Right ventricle myocardium superior (tissue), 1 donor: ENCODE measurements around the gene MAML3. TPM values are rescaled to one million over a fixed set of nuclear protein-coding genes. Genes with fewer than 3 reads are reported as not detected.
A peak's percentile ranks its signal among the peaks of the same experiment; 100 is the strongest.

Experiments
- ATAC-seq: fragments of 200-7000 bp; cut with Tn5 transposase; one replicate; pipeline ENCODE4 v1.9.1; 2020; ENCODE audit warnings: mild to moderate bottlenecking; ENCODE audit not compliant: poor library complexity
- DNase-seq: peaks from one replicate; pipeline ENCODE4 v3.0.0-alpha.2; 2020
- intact Hi-C: fragments of 100-400 bp; cut with DNase I; formaldehyde crosslinking; loops from one replicate; pipeline ENCODE4 v1.11.2; 2022
- total RNA-seq: library from RNA; stranded (reverse); fragmentation: NEBNext Ultra II Directional; extraction: Animal tissue kit (Norgen Biotek cat#: 25700); gene quantifications from one replicate; pipeline ENCODE4 v1.2.1, GENCODE V29; 2021
- donor health status: DM: no; HTN: yes; CAD: no; lungs with severe emphysema.

Gene MAML3
- total RNA-seq, 1 donor from 2014 or later, result 2.4 TPM

DNA sequence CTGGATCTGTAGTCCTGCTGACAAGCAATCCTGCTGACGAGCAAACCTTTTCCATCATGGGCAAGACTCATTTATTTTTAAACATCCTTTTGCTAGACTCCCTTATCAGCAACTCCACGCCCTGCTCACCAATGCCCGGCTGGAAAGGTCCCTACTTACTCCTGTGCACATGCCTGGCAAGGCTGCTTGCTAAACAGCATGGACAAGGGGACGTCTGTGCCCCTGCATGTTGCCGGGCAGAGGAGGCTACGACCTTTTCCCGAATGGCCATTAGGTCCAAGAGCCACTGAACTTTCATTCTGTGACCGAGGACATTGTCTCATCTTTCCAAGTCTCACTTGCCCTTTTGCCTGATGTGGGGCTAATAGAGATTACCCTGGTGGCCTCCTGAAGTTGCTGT, 389.8 kb downstream of the MAML3 start:
- ATAC-seq, result peak; percentile 80
- intact Hi-C loops, result loop anchor here (1.0 to 10.0 kb wide), 2 partner anchors 29 to 61 kb away; no protein-coding TSS in a partner anchor

DNA sequence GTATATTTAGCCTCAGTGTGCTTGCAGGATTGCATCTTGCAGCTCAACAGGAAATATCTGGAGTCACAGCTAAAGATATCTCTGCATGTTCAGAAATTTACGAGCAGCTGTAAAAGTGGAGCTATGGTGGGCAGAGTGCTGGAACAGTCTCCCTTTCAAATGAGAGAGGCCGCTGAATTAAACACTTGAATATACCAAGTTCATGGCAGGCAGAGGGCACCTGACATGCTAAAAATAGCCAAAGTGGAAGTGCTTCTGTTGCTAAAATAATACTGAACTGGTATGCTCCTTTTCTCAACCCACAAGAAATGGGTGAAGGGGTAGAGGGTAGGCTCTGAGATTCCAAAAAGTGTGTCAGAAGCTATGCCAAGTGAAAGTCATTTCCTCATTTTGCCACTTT, 390.3 kb downstream of the MAML3 start:
- no peak for DNase-seq
- intact Hi-C loops, result loop anchor here (1.0 to 10.0 kb wide), 2 partner anchors 28 to 61 kb away; no protein-coding TSS in a partner anchor

More for the DNA sequence above, 389.8 kb downstream of the MAML3 start:
- DNase-seq, result peak; percentile 52

DNA sequence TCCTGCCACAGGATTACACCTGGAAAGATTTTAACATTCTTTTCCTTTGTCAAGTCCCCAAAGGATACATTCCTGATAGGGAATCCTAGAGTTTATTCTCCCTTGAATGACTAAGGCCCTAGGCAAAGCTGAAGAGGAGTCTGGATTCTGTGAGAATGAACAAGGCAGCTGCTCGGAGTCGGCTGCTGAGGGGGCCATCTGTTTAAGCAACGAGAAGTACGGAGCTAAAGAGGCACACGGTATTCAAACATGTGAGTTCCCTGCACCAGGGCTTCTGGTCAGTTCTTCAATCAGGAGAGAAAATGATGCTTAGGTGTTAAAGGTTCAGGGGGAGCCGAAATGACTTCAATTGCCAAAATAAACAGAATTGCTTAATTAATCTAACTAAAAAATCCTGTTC, 390.8 kb downstream of the MAML3 start:
- intact Hi-C loops, result loop anchor here (10.0 kb wide), 1 partner anchor 62 kb away; no protein-coding TSS in a partner anchor
- DNase-seq, result no peak
- ATAC-seq, result peak; percentile 4

More for the DNA sequence above, 390.3 kb downstream of the MAML3 start:
- ATAC-seq, result peak; percentile 79

DNA sequence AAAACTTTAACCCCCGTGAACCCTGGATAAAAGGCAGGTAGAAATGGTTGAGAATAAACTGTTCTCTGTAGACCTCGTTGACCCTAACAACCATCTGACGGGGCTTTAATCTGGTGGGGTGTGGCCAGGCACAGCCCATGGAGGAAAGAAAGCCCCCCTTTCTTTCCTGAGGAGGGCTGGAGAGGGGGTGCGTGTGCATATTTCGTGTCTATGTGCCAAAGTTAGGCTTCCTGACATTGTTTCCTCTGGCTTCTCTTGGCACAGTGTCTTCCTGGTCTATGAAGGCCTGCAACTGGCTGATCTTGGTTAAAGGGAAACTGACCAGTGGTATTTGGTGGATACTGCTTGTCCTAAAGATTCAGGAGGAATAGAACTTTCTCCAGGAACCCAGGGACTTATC, 391.3 kb downstream of the MAML3 start:
- DNase-seq (no peak), ATAC-seq (peak; percentile 32)

DNA sequence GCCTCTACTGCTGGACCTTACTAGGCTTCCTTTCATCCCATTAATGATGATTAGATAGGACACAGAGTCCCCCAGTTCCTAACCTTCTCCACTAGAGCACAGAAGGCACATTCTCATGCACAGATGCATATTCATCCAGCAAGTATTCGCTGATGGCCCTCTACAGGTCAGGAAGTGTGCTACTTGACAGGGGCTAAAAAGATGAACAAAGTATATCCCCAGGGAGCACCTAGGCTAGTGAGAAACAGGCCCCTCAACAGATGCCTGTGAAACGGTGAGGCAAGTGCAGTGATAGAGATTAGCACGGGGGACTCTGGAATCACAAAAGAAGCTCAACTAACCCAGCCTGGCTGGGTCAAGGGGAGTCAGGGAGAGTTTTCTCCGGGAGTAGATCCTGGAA, 392.5 kb downstream of the MAML3 start:
- ATAC-seq, result no peak
- intact Hi-C loops, result loop anchor here (10.0 kb wide), 1 partner anchor 63 kb away; no protein-coding TSS in a partner anchor
- no peak for DNase-seq

More for the DNA sequence above, 391.3 kb downstream of the MAML3 start:
- intact Hi-C loops, result loop anchor here (10.0 kb wide), 1 partner anchor 62 kb away; no protein-coding TSS in a partner anchor

DNA sequence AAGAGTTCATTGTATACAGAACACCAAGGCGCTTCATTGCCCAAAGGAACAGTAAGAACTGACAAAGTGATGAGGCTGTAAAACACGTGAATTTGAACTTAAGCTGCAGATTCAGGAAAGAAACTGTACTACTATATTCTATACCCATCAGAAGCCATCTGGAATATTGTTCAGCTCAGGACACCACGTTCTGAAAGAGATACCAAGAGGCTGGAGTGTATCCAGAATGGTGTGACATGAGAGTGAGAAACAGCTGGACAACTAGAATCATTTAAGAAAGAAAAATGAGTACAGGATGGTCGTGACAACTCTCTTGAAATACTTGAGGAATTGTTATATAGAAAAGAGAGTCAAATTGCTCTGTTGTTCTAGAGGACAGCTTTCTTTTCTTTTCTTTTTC, 393.4 kb downstream of the MAML3 start:
- ATAC-seq (no peak), DNase-seq (no peak)
- intact Hi-C loops, result loop anchor here (10.0 kb wide), 1 partner anchor 64 kb away; no protein-coding TSS in a partner anchor

DNA sequence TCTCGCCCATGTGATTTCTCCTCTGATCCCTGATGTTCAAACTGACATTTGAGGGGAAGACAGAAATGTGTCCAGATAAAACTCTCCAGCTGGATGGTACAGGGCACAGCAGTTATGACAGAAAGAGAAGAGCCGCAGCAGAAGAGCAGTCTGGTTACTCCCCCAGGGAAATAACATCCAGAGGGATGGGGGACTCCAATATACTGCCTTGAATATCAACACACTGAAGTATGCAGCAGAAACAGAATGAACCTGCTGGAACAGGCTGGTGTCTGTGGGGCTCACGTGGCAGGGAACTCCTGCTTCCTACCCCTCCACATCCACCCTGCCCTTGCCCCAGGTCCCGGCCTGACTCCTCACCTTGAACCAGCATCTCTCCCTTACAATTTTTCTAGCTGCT, 394.9 kb downstream of the MAML3 start:
- ATAC-seq (no peak), DNase-seq (no peak)
- intact Hi-C loops, result no loop called here

DNA sequence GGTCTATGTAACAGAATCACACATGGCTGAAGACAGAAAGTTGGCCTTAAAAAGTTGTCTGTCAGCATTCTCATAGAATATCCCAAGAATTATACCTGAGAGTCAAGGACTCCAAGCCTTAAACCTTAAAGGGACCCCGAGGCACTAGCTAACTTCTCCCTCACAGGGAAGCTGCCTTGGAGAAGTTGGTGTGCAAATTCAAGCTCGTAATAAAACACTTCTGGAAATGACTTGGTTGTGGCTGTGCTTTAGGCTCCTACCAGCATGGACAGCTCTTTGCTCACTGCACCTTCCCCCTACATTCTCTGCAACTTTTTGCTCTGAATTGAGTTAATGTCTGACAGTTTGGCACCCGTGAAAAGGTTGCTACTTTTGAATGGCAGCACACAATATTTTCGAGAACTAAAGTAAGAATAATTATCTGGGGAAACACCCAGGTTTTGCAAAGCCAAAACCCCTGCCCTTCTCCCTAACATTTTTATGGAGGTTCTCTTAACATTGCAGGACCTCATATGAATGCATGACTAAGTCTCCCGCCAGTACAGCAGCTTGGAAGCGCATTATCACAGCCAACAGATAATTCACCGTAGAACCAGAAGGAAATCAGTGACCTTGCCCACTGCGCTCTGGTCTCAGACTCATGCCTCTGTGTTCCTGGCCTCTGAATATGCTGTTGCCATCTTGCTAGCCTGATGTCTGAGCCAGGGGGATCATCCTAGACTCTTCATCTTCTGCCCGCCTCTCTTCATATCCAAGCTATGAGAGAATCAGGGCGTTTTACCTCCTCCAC, 397.4 kb downstream of the MAML3 start:
- intact Hi-C loops, result no loop called here
- no peak for DNase-seq
- peak; percentile 26 for ATAC-seq

DNA sequence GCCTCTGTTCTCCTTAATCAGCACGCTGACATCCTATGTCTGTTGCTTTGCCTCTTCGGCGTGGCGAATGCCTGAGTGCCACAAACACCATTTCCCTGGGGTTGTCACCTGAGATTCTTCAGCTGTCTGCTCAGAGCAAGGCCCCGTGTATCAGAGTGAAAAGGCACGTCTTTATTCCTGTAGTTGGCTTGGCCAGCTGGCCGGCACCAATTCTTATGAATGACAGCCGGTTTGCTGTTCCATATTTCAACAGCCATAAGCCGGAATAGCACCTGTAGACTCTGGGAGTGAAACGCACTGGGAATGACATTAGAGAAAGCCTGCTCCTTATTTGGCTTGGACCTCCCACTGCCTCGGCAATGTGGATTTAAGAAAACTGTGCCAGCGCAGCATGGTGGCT, 399.0 kb downstream of the MAML3 start:
- ATAC-seq (no peak), DNase-seq (no peak)
- intact Hi-C loops, result no loop called here

DNA sequence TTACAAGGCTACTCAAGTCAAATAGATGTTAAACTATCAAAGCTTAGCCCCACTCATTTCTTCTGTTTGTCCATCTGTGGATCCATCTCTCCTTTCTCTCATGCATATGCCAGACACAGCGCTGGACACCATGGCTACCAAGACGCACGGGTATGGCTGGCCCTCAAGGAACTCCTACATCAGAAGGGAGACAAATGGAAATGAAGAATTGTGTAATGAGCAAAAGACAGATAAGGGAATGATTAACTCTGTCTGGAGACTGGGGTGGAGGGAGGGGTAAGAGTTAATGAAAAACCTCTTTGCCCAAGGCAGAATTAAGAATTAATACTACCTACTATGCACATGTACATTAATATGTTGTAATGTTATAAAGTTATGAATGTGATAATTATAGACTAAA, 400.3 kb downstream of the MAML3 start:
- ATAC-seq (no peak), DNase-seq (no peak)
- intact Hi-C loops, result no loop called here

DNA sequence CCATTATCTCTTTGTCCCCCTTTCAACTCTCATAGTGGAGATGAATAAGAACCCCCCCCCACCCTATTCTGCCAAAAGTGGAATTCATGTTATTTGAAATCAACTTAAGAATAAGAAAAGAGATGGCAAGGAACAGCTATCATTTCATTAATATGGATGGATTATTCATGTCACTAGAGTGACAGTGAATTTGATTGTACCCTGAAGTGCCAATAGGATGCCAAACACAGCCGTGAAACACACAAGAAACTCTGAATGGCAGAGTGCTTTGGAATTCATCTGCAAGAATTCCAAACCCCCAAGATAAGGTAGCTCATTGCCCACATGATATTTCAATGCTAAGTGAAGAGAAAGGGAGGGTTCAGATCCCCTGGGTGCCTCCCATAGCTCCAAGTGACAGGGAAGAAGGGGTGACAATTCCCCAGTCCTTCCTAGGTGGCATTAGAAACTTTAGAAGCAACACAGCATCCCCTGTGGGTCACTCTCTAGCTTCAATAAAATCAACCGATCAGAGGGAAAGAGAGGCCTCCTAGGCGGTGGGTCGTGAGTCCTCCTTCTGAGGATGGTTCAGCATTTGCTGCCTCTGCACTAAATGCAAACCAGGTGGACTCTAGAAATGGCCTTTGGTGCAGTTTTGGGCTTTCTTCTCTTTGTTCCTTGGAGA, 404.0 kb downstream of the MAML3 start:
- no peak for DNase-seq
- intact Hi-C loops, result no loop called here
- peak; percentile 20 for ATAC-seq

DNA sequence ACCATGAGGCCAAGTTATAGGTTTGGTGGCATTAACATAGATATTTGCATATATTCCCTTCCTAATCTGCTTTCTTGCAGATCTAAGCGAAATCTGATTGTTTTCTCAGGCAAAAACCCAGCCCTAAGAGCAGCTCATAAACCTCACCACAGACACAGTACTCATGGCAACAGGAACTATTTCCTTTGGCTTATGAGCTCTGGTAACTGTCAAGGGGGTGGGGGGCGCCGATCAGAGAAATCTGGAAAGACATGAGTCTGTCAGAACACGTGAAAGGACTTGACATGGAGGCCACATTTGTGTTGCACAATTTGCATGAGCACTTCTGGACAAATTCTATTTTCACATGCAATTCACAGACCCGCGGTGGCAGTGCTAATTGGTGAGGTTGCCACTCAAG, 404.6 kb downstream of the MAML3 start:
- intact Hi-C loops, result no loop called here
- DNase-seq (no peak), ATAC-seq (no peak)

DNA sequence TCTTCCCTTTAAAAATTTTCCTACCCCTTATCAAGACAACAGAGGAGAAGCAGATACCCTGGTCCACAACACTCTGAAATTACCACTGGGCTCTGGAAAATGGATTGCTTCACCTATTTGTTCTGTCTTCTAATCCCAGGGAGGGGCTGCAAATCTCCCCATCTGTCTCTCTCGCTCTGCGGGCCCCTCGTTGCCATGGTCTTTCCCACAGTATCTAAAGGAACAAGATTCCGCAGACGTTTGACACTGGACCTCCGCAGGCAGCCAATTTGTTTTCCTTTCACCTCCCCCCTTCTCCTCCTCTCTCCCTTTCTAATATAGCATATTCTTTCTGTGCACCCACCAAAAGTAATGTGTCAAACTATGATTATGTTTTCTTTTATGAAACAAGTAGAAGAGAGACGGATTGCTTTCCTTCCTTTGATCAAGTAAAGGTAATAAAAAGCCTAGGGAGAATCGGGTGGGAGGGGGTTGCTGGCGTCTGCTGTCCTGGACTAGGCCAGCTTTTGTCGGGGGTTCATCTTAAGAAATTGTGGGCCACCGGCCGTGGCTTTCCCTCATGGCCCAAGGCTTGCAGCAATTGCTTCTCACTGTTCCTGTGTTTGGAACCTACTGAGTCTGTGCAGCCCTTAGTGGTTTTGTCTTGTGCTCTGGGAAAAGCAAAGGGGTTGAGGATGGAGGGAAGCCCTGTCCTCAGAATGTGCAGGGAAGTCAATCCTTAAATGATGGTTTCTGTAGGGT, 407.4 kb downstream of the MAML3 start:
- intact Hi-C loops, result no loop called here
- DNase-seq (no peak), ATAC-seq (no peak)

DNA sequence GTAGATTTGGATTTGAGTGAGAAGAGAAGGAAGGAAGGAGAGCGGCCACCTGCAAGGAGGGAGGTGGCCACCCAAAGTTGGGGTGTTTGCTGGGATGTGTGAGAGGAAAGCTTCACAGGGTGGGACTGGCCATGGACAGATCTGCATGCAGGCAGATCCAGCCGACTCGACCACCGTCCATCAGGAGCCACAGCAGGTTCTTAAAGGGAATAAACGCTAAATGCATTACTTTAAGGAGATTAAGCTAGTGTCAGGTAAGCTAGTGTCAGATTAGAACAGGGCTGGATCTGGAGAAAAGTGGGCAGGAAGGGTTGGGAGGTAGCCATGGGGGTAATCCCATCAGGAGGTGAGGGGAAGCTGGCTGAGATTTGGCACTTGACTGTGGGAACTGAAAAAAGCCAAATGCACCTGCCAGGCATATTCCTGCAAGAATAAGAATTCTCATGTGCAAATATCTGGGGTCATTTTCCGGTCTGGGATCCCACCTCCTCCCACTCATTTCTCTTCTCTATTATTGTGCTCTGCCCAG, 408.8 kb downstream of the MAML3 start:
- no peak for ATAC-seq
- intact Hi-C loops, result no loop called here
- no peak for DNase-seq

DNA sequence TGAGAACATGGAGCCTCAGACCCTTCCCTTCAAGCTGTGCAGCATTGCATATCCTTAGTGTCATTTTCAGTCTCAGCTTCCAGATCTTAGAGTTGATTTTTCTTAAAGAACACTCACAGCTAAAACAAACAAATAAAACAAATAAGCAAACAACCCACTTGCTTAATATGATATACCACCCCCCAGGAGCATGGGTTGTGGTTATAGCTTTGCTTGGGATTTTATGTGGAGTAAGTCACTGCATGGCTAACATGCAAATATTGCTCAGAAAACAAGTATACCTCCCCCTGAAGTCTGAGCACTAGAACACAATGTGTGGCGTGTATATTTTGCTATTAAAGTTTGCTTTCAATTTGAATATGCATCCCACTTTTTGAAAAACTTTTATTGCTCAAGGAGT, 409.8 kb downstream of the MAML3 start:
- ATAC-seq, result no peak
- no peak for DNase-seq
- intact Hi-C loops, result no loop called here

DNA sequence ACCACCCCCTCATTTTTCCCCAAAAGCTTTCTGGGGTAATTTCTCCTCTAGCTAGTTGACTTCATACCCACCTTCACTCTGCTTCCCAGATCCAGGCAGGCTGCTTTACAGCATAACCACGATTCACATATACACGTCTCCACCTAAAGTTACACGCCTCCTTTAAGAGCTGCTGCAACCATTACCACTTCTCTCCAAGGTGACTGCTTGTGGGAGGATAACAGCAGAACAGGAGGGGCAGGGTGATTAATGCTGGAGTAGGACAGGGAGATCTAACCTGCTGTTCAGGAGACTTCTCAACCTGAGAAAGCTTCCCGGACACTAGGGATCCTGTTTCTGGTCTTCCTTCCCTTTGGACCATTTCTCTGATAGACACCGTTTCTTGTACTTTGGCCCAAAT, 411.0 kb downstream of the MAML3 start:
- no peak for DNase-seq
- intact Hi-C loops, result no loop called here
- no peak for ATAC-seq

DNA sequence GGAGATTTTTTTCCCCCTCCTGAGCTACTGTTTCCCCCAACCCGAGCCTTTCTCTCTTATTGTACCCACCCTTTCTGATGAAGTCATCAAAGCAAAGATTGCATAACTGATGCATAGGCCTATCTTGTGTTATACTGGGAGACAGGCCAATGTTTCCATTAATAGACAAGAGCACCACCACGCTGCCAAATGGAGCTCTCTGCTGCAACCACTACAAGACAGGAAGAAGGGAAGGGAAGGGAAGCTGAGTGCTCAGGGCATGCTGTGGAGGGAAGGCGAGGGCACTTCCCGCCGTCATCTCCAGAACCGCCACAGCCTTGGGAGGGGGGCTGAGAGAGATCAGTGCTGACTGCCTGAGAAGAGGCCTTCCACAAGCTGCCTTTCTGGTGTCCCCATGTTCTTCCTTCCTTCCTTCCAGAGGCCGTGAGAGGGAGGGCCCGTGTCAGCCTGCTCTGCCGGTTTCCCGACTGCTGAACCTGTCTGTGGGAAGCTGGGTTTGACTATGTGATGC, 413.4 kb downstream of the MAML3 start:
- ATAC-seq (peak; percentile 93), DNase-seq (peak; percentile 80)
- intact Hi-C loops, result no loop called here

DNA sequence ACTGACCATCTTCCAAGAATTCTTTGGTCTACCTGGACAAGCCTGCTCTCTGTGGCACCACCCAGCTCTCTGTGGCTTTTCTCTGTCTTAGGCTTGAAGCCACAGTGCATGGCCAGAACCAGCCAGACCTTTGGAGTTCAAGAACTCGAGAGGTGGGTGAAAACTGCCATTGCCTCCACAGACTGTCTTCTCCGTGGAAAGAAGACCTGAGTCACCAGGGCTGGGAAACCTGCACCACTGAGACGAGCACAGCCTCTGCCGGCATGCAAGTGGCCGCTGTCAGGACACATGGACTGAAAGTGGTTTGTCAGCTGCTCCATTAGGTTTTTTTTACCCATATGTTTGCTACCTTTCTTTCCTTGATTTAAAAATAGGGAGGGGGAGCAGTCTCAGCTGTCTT, 413.9 kb downstream of the MAML3 start:
- intact Hi-C loops, result no loop called here
- peak; percentile 52 for DNase-seq
- ATAC-seq, result peak; percentile 69
